Esophagus muscularis mucosa (tissue), 4 donors: ENCODE results near the gene DGKQ. TPM values are rescaled to one million over a fixed set of nuclear protein-coding genes. Genes with fewer than 3 reads are reported as not detected.

Experiments used
- DNase-seq: peaks from one replicate; pipeline ENCODE4 v3.0.0-alpha.2; 2017; ENCODE audit errors: extremely low spot score
- H3K27ac ChIP-seq, 4 donors: fragments of 200-600 bp; sonication (generic); replicated peaks in 1 of 4; 1 replicate in 3 of 4; 2 replicates in 1 of 4; pipeline ENCODE4 v1.5.1; 2016 to 2019; ENCODE audit warnings: mild to moderate bottlenecking in 1 of 4
- H3K27me3 ChIP-seq, 4 donors: fragments of 200-600 bp; sonication (generic); one replicate each; pipeline versions ENCODE4 v1.5.1 to v1.6.0; 2016 to 2019
- H3K36me3 ChIP-seq, 4 donors: fragments of 200-600 bp; sonication (generic); one replicate each; pipeline ENCODE4 v1.5.1; 2016 to 2019
- H3K4me1 ChIP-seq, 4 donors: fragments of 200-600 bp; sonication (generic); one replicate each; pipeline ENCODE4 v1.5.1; 2016 to 2019
- H3K4me3 ChIP-seq, 4 donors: fragments of 200-600 bp; sonication (generic); 1 replicate in 2 of 4; 2 replicates in 2 of 4; pipeline ENCODE4 v1.5.1; 2016 to 2019; ENCODE audit warnings: mild to moderate bottlenecking in 4 of 4, moderate library complexity in 1 of 4
- H3K9me3 ChIP-seq, 4 donors: fragments of 200-600 bp; sonication (generic); 1 replicate in 3 of 4; 2 replicates in 1 of 4; pipeline ENCODE4 v1.5.1; 2016 to 2019
- CTCF ChIP-seq, 3 experiments: fragments of 200-600 bp in 2 of 3; fragments of 450-650 bp in 1 of 3; sonication (generic) in 2 of 3; IDR thresholded peaks; one replicate each; pipeline ENCODE4 v1.5.1; 2017 to 2019; ENCODE audit warnings: antibody characterized with exemption in 3 of 3, mild to moderate bottlenecking in 2 of 3, moderate library complexity in 1 of 3
- EP300 ChIP-seq: sonication (generic); formaldehyde crosslinking; IDR thresholded peaks from one replicate; pipeline ENCODE4 v1.6.1; 2017; ENCODE audit warnings: antibody characterized with exemption
- POLR2A ChIP-seq: fragments of 450-650 bp; IDR thresholded peaks from one replicate; pipeline ENCODE4 v1.6.1; 2017; ENCODE audit warnings: antibody characterized with exemption, moderate library complexity, mild to moderate bottlenecking, low read depth
- POLR2AphosphoS5 ChIP-seq, 2 donors: sonication (generic); formaldehyde crosslinking; IDR thresholded peaks; one replicate each; pipeline ENCODE4 v1.6.1; 2017; ENCODE audit warnings: antibody characterized with exemption in 2 of 2
- WGBS: methylation state at CpG from one replicate; pipeline ENCODE4 v1.1.5; 2018; 5-methylcytosine and 5-hydroxymethylcytosine counted together
- intact Hi-C: fragments of 100-400 bp; cut with DNase I; formaldehyde crosslinking; loops from one replicate; pipeline ENCODE4 v1.15.1; 2023
- total RNA-seq, 4 donors: library from RNA; depleted of rRNA; stranded (reverse); fragments of >200 nt; gene quantifications; one replicate each; pipeline versions ENCODE4 v1.1.0 to v1.2.1, GENCODE V29; 2016

The DGKQ gene
- total RNA-seq, 4 donors from 2014 or later, result 7.5 to 11.9 (median 9.9) TPM

GRCh38 chr4:1004071-1004418, 30.7 kb upstream of the DGKQ start:
- Histone ChIP-seq H3K36me3 (no peaks in the 10 kb centered on the region), H3K9me3 (no peaks in the 10 kb centered on the region), H3K4me3 (no peak overlapping the region), H3K4me1 (peaks cover 18 to 29% (median 27%) of the 10 kb centered on the region in 4 donors), H3K27ac (no peak overlapping the region), H3K27me3 (peaks cover 13 to 97% (median 54%) of the 10 kb centered on the region in 4 donors)
- intact Hi-C loops, result no loop called here
- DNase-seq, result no peak
- WGBS, result 77% methylated on average over 10 of the region's 13 CpGs
- TF ChIP-seq EP300, result no peak
- no peak for TF ChIP-seq POLR2A
- no peak for TF ChIP-seq POLR2AphosphoS5 (IDR thresholded peaks at IDR 0.05)
- TF ChIP-seq CTCF (IDR thresholded peaks at IDR 0.05), result no peak

GRCh38 chr4:1003271-1004070, 30.1 kb upstream of the DGKQ start:
- Histone ChIP-seq H3K9me3 (no peaks in the 10 kb centered on the region), H3K4me1 (peaks cover 12 to 25% (median 21%) of the 10 kb centered on the region in 4 donors), H3K27ac (no peak overlapping the region), H3K4me3 (peak overlapping the region in 3 of 4 donors; percentile 7 to 34 (median 22)), H3K36me3 (no peaks in the 10 kb centered on the region), H3K27me3 (peaks cover 13 to 98% (median 54%) of the 10 kb centered on the region in 4 donors)
- intact Hi-C loops, result no loop called here
- WGBS, result 19% methylated on average over 26 of the region's 63 CpGs
- no peak for DNase-seq
- TF ChIP-seq EP300 (no peak), POLR2AphosphoS5 (IDR thresholded peaks at IDR 0.05) (no peak), POLR2A (no peak), CTCF (IDR thresholded peaks at IDR 0.05) (no peak)

- peaks cover 13 to 98% (median 59%) of the 10 kb centered on the region in 4 donors for H3K27me3 ChIP-seq
- no peaks in the 10 kb centered on the region for H3K9me3 ChIP-seq
- no peak for TF ChIP-seq EP300
- TF ChIP-seq POLR2AphosphoS5 (IDR thresholded peaks at IDR 0.05), result no peak
- no peak for TF ChIP-seq POLR2A
- intact Hi-C loops, result no loop called here
- 4% methylated on average over 25 of the region's 75 CpGs for WGBS
- no peak overlapping the region for H3K27ac ChIP-seq
- no peaks in the 10 kb centered on the region for H3K36me3 ChIP-seq
- H3K4me1 ChIP-seq, result peaks cover 14 to 31% (median 26%) of the 10 kb centered on the region in 4 donors
- peak overlapping the region; percentile 7 to 34 (median 20) for H3K4me3 ChIP-seq
- no peak for DNase-seq
These were observed 29.4 kb upstream of the DGKQ start for GRCh38 chr4:1002631-1003251.

- H3K4me1 ChIP-seq, result peaks cover 18 to 36% (median 31%) of the 10 kb centered on the region in 4 donors
- no peak for TF ChIP-seq EP300
- TF ChIP-seq POLR2AphosphoS5 (IDR thresholded peaks at IDR 0.05), result peak in 1 of 2 donors; percentile 47
- DNase-seq, result no peak
- no peaks in the 10 kb centered on the region for H3K36me3 ChIP-seq
- no peak overlapping the region for H3K27ac ChIP-seq
- WGBS, result no CpG with 5 or more reads among the region's 54 CpGs
- H3K27me3 ChIP-seq, result peaks cover 13 to 100% (median 62%) of the 10 kb centered on the region in 4 donors
- intact Hi-C loops, result no loop called here
- no peaks in the 10 kb centered on the region for H3K9me3 ChIP-seq
- H3K4me3 ChIP-seq, result peak overlapping the region; percentile 7 to 34 (median 20)
These were observed 28.8 kb upstream of the DGKQ start for GRCh38 chr4:1002131-1002630.

GRCh38 chr4:1001561-1002130, 28.3 kb upstream of the DGKQ start:
- Histone ChIP-seq H3K4me1 (peaks cover 18 to 42% (median 36%) of the 10 kb centered on the region in 4 donors), H3K4me3 (peak overlapping the region in 1 of 4 donors; percentile 22)
- DNase-seq, result no peak

More at GRCh38 chr4:1001561-1002130, 28.3 kb upstream of the DGKQ start:
- Histone ChIP-seq H3K36me3 (no peaks in the 10 kb centered on the region), H3K27me3 (peaks cover 13 to 100% (median 65%) of the 10 kb centered on the region in 4 donors), H3K27ac (no peak overlapping the region), H3K9me3 (no peaks in the 10 kb centered on the region)
- intact Hi-C loops, result no loop called here
- no peak for TF ChIP-seq CTCF (IDR thresholded peaks at IDR 0.05)
- TF ChIP-seq POLR2AphosphoS5 (IDR thresholded peaks at IDR 0.05), result peak in 1 of 2 donors; percentile 4
- WGBS, result 20% methylated on average over 25 of the region's 48 CpGs
